Mammary epithelial cell (primary cell): ENCODE measurements around the gene SHB.

Source experiments
- EZH2 ChIP-seq: IDR thresholded peaks from 2 replicates; pipeline ENCODE4 v1.6.1; 2012; ENCODE audit warnings: low read length, inconsistent platforms, borderline replicate concordance
- TF ChIP-seq, protein P1 (sequence below), 2 donors: IDR thresholded peaks in 1 of 2; conservative IDR thresholded peaks in 1 of 2; 2 replicates each; pipeline ENCODE4 v1.5.1; 2011 to 2012; ENCODE audit warnings: inconsistent platforms in 2 of 2, low read length in 2 of 2, mild to moderate bottlenecking in 2 of 2, control low read depth in 1 of 2, low read depth in 1 of 2; ENCODE audit not compliant: insufficient read depth in 1 of 2; ENCODE audit errors: extremely low read depth in 1 of 2

DNA sequence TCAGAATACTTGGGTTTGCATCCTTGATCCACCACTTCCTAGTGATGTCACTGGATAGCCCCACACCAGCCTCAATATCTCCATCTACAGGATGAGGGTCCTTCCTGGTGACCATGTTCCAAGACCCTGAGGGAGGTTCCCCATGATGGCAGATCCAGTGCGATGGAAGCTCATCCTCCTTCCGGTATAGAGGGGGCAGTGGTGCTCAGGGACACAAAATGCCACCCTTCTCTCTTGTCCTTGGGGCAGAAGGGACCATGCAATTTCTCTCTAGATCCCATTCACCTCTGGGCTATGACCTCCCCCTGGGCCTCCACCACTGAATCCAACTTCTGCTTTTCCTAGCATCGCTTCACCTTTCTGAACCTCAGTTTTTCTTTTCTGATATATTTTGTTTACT is 159.7 kb downstream of the SHB start:
- TF ChIP-seq, protein P1, sequence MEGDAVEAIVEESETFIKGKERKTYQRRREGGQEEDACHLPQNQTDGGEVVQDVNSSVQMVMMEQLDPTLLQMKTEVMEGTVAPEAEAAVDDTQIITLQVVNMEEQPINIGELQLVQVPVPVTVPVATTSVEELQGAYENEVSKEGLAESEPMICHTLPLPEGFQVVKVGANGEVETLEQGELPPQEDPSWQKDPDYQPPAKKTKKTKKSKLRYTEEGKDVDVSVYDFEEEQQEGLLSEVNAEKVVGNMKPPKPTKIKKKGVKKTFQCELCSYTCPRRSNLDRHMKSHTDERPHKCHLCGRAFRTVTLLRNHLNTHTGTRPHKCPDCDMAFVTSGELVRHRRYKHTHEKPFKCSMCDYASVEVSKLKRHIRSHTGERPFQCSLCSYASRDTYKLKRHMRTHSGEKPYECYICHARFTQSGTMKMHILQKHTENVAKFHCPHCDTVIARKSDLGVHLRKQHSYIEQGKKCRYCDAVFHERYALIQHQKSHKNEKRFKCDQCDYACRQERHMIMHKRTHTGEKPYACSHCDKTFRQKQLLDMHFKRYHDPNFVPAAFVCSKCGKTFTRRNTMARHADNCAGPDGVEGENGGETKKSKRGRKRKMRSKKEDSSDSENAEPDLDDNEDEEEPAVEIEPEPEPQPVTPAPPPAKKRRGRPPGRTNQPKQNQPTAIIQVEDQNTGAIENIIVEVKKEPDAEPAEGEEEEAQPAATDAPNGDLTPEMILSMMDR (conservative IDR thresholded peaks at IDR 0.05 in 1 of 2, IDR thresholded peaks at IDR 0.05 in 1 of 2; ENCODE audit: extremely low read depth in 1 of 2, insufficient read depth in 1 of 2, low read depth in 1 of 2, low read length in 2 of 2) = no peak
- TF ChIP-seq EZH2 = no peak
